A549 treated with DMSO at 1 μM for 4 hours (cell line): ENCODE measurements around the gene LGALS9C. TPM values are rescaled to one million over a fixed set of nuclear protein-coding genes. Genes with fewer than 3 reads are reported as not detected.

ENCODE experiments used
- total RNA-seq: library from RNA; stranded (reverse); fragments of 200-300 nt; extraction: Qiagen RNA extraction; gene quantifications from 5 replicates; pipeline ENCODE4 v1.2.3, GENCODE V29; 2022; ENCODE audit warnings: low read depth

Gene LGALS9C
- total RNA-seq: not detected in 5 replicates

GRCh38 chr17:18476508-18477308 lies at the start of gene LGALS9C:
LGALS9C (plus strand) TSS chr17:18476789; CDS start chr17:18476855, 66 bp downstream.

Other genes with a start within 250 kb of the LGALS9C start
- gene FLII, start 218.1 kb upstream of the LGALS9C start, total RNA-seq: 231 to 269 TPM (median 252 TPM) in 5 replicates
- 5.7 to 11.0 TPM (median 9.2 TPM) in 5 replicates for gene MIEF2, start 216.1 kb upstream of the LGALS9C start, total RNA-seq
- 35.2 to 43.3 TPM (median 40.9 TPM) in 5 replicates for gene TOP3A, start 161.8 kb upstream of the LGALS9C start, total RNA-seq
- gene SMCR8, start 161.5 kb upstream of the LGALS9C start, total RNA-seq: 18.2 to 19.0 TPM (median 18.5 TPM) in 5 replicates
- gene SHMT1, start 113.2 kb upstream of the LGALS9C start, total RNA-seq: 40.0 to 48.3 TPM (median 45.8 TPM) in 5 replicates
- gene EVPLL, start 99.0 kb upstream of the LGALS9C start, total RNA-seq: not detected in 5 replicates
- gene TBC1D28, start 167.6 kb downstream of the LGALS9C start, total RNA-seq: not detected in 5 replicates
- gene FOXO3B, start 205.5 kb downstream of the LGALS9C start, total RNA-seq: 4.1 to 5.7 TPM (median 4.4 TPM) in 5 replicates